SJSA1 (cell line): Measurements from ENCODE around the gene OR2AG2. TPM values are rescaled to one million over a fixed set of nuclear protein-coding genes. Genes with fewer than 3 reads are reported as not detected.

Source experiments
- DNase-seq, 2 experiments: peaks; one replicate each; pipeline ENCODE4 v3.0.0-alpha.2; 2015 to 2020; ENCODE audit warnings: low spot score in 2 of 2, low read depth in 1 of 2
- H3K27ac ChIP-seq: fragments of 250-450 bp; sonication (Bioruptor Pico); 2 replicates; pipeline ENCODE4 v1.5.1; 2020; ENCODE audit warnings: mild to moderate bottlenecking, moderate library complexity
- H3K27me3 ChIP-seq: fragments of 250-450 bp; sonication (Bioruptor Pico); replicated peaks from 2 replicates; pipeline ENCODE4 v1.5.1; 2020; ENCODE audit warnings: mild to moderate bottlenecking, moderate library complexity
- H3K36me3 ChIP-seq: fragments of 250-450 bp; sonication (Bioruptor Pico); 2 replicates; pipeline ENCODE4 v1.5.1; 2020; ENCODE audit warnings: mild to moderate bottlenecking
- H3K4me1 ChIP-seq: fragments of 250-450 bp; sonication (Bioruptor Pico); replicated peaks from 2 replicates; pipeline ENCODE4 v1.6.1; 2021; ENCODE audit warnings: mild to moderate bottlenecking
- H3K4me3 ChIP-seq: fragments of 250-450 bp; sonication (Bioruptor Pico); 2 replicates; pipeline ENCODE4 v1.5.1; 2020; ENCODE audit warnings: mild to moderate bottlenecking
- H3K9me3 ChIP-seq: fragments of 250-450 bp; sonication (Bioruptor Pico); replicated peaks from 2 replicates; pipeline ENCODE4 v1.5.1; 2020; ENCODE audit warnings: mild to moderate bottlenecking
- total RNA-seq: library from RNA; depleted of rRNA; stranded (reverse); fragments of >200 nt; shearing (Covaris generic); gene quantifications from 2 replicates; pipeline ENCODE4 v1.2.3, GENCODE V29; 2014; rRNA removed

The OR2AG2 gene
- total RNA-seq, 1 experiment from 2014 or later: not detected

- Histone ChIP-seq H3K27ac (no peak overlapping the region), H3K9me3 (no peaks in the 10 kb centered on the region), H3K4me1 (no peaks in the 10 kb centered on the region), H3K4me3 (no peak overlapping the region), H3K27me3 (no peaks in the 10 kb centered on the region), H3K36me3 (no peaks in the 10 kb centered on the region)
- no peak for DNase-seq
Observed at GRCh38 chr11:6727971-6728760, 43.6 kb downstream of the OR2AG2 start.

- no peak for DNase-seq
- Histone ChIP-seq H3K4me1 (no peaks in the 10 kb centered on the region), H3K4me3 (no peak overlapping the region), H3K36me3 (no peaks in the 10 kb centered on the region), H3K9me3 (no peaks in the 10 kb centered on the region), H3K27ac (no peak overlapping the region), H3K27me3 (no peaks in the 10 kb centered on the region)
Observed at GRCh38 chr11:6725386-6725896, 46.3 kb downstream of the OR2AG2 start.

GRCh38 chr11:6724013-6724412 is 47.8 kb downstream of the OR2AG2 start:
- Histone ChIP-seq H3K36me3 (no peaks in the 10 kb centered on the region), H3K4me3 (no peak overlapping the region), H3K9me3 (no peaks in the 10 kb centered on the region), H3K4me1 (no peaks in the 10 kb centered on the region), H3K27me3 (no peaks in the 10 kb centered on the region), H3K27ac (no peak overlapping the region)
- DNase-seq: no peak

GRCh38 chr11:6721343-6721742 is 50.4 kb downstream of the OR2AG2 start:
- DNase-seq: no peak
- H3K4me1 ChIP-seq: no peaks in the 10 kb centered on the region
- H3K9me3 ChIP-seq: no peaks in the 10 kb centered on the region

GRCh38 chr11:6719576-6719975 is 52.2 kb downstream of the OR2AG2 start:
- no peaks in the 10 kb centered on the region for H3K27me3 ChIP-seq

More at GRCh38 chr11:6721343-6721742, 50.4 kb downstream of the OR2AG2 start:
- Histone ChIP-seq H3K27ac (no peak overlapping the region), H3K36me3 (no peaks in the 10 kb centered on the region), H3K4me3 (no peak overlapping the region), H3K27me3 (no peaks in the 10 kb centered on the region)

GRCh38 chr11:6717426-6717825 is 54.4 kb downstream of the OR2AG2 start:
- Histone ChIP-seq H3K4me1 (no peaks in the 10 kb centered on the region), H3K27me3 (no peaks in the 10 kb centered on the region), H3K36me3 (no peaks in the 10 kb centered on the region), H3K27ac (no peak overlapping the region), H3K4me3 (no peak overlapping the region), H3K9me3 (no peaks in the 10 kb centered on the region)
- no peak for DNase-seq

More at GRCh38 chr11:6719576-6719975, 52.2 kb downstream of the OR2AG2 start:
- Histone ChIP-seq H3K4me1 (no peaks in the 10 kb centered on the region), H3K36me3 (no peaks in the 10 kb centered on the region), H3K27ac (no peak overlapping the region), H3K4me3 (no peak overlapping the region), H3K9me3 (no peaks in the 10 kb centered on the region)
- no peak for DNase-seq

Other genes starting within 250 kb of the OR2AG2 start
- gene RRP8, start 168.4 kb downstream of the OR2AG2 start, total RNA-seq: 10.2 and 12.0 TPM in 2 replicates
- 160 and 180 TPM in 2 replicates for gene ILK, start 168.2 kb downstream of the OR2AG2 start, total RNA-seq
- 25.2 and 35.2 TPM in 2 replicates for gene TAF10, start 159.8 kb downstream of the OR2AG2 start, total RNA-seq
- gene TPP1, start 152.6 kb downstream of the OR2AG2 start, total RNA-seq: 5.9 and 6.8 TPM in 2 replicates
- 7.8 and 12.0 TPM in 2 replicates for gene DCHS1, start 116.2 kb downstream of the OR2AG2 start, total RNA-seq
- gene MRPL17, start 88.6 kb downstream of the OR2AG2 start, total RNA-seq: 38.7 and 79.8 TPM in 2 replicates
- not detected in 2 replicates for gene OR2AG1, start 11.0 kb upstream of the OR2AG2 start, total RNA-seq
- gene OR6A2, start 27.7 kb upstream of the OR2AG2 start, total RNA-seq: not detected in 2 replicates
- not detected in 2 replicates for gene OR10A5, start 73.7 kb upstream of the OR2AG2 start, total RNA-seq
- gene OR10A2, start 91.1 kb upstream of the OR2AG2 start, total RNA-seq: not detected in 2 replicates
- gene OR10A4, start 104.6 kb upstream of the OR2AG2 start, total RNA-seq: not detected in 2 replicates
- not detected in 2 replicates for gene OR2D2, start 120.5 kb upstream of the OR2AG2 start, total RNA-seq
- not detected in 2 replicates for gene OR2D3, start 149.0 kb upstream of the OR2AG2 start, total RNA-seq
- not detected in 2 replicates for gene ZNF215, start 154.4 kb upstream of the OR2AG2 start, total RNA-seq
- not detected in 2 replicates for gene ZNF214, start 248.4 kb upstream of the OR2AG2 start, total RNA-seq
- gene NLRP14, start 248.5 kb upstream of the OR2AG2 start, total RNA-seq: not detected in 2 replicates